Heart left ventricle (tissue), 16 donors: Measurements from ENCODE around the gene TESK1. TPM values are rescaled to one million over a fixed set of nuclear protein-coding genes. Genes with fewer than 3 reads are reported as not detected.
"Not testable (repeated sequence)": the region's sequence is repeated elsewhere in the genome, so short reads cannot be mapped to it uniquely, and the experiment has no call there.

ENCODE experiments used
- ATAC-seq, 4 donors: fragments of 200-7000 bp; cut with Tn5 transposase; one replicate each; pipeline ENCODE4 v1.9.1; 2020 to 2022; ENCODE audit warnings: moderate library complexity in 4 of 4, mild to moderate bottlenecking in 3 of 4, moderate number of reproducible peaks in 1 of 4
- DNase-seq, 5 donors: peaks; one replicate each; pipeline ENCODE4 v3.0.0-alpha.2; 2020
- H3K27ac ChIP-seq, 12 donors: fragments of 200-600 bp; sonication (generic) in 4 of 12; one replicate each; pipeline versions ENCODE4 v1.5.0 to v1.8.0; 2016 to 2022; ENCODE audit warnings: mild to moderate bottlenecking in 2 of 12
- H3K27me3 ChIP-seq, 9 donors: fragments of 200-600 bp; sonication (generic) in 2 of 9; one replicate each; pipeline versions ENCODE4 v1.5.1 to v1.8.0; 2016 to 2022; ENCODE audit warnings: mild to moderate bottlenecking in 3 of 9
- H3K36me3 ChIP-seq, 9 donors: fragments of 200-600 bp; sonication (generic) in 2 of 9; one replicate each; pipeline versions ENCODE4 v1.5.0 to v1.8.0; 2018 to 2022; ENCODE audit warnings: mild to moderate bottlenecking in 2 of 9
- H3K4me1 ChIP-seq, 12 donors: fragments of 200-600 bp; sonication (generic) in 4 of 12; one replicate each; pipeline versions ENCODE4 v1.5.0 to v1.8.0; 2016 to 2022; ENCODE audit warnings: mild to moderate bottlenecking in 3 of 12
- H3K4me3 ChIP-seq, 12 donors: fragments of 200-600 bp; sonication (generic) in 4 of 12; one replicate each; pipeline versions ENCODE4 v1.5.0 to v1.8.0; 2017 to 2022; ENCODE audit warnings: mild to moderate bottlenecking in 9 of 12, moderate library complexity in 4 of 12
- H3K9me3 ChIP-seq, 12 donors: fragments of 200-600 bp; sonication (generic) in 4 of 12; one replicate each; pipeline versions ENCODE4 v1.5.0 to v1.8.0; 2016 to 2022; ENCODE audit warnings: mild to moderate bottlenecking in 1 of 12
- CTCF ChIP-seq, 12 donors: fragments of 200-600 bp; sonication (generic) in 4 of 12; IDR thresholded peaks; one replicate each; pipeline versions ENCODE4 v1.5.0 to v1.8.0; 2018 to 2022; ENCODE audit warnings: antibody characterized with exemption in 12 of 12, mild to moderate bottlenecking in 5 of 12
- POLR2A ChIP-seq, 2 donors: fragments of 450-650 bp; IDR thresholded peaks; one replicate each; pipeline ENCODE4 v1.6.1; 2017; ENCODE audit warnings: antibody characterized with exemption in 2 of 2, mild to moderate bottlenecking in 2 of 2, moderate library complexity in 2 of 2
- WGBS, 4 donors: extraction: QIAGEN DNeasy Blood & Tissue Kit in 2 of 4; methylation state at CpG; one replicate each; pipeline versions ENCODE4 v1.1.5 to v1.1.7; 2013 to 2018; 5-methylcytosine and 5-hydroxymethylcytosine counted together
- intact Hi-C, 10 donors: fragments of 100-400 bp; cut with DNase I; formaldehyde crosslinking; loops; one replicate each; pipeline versions ENCODE4 v1.11.1 to v1.14.2; 2022
- polyA plus RNA-seq, 2 donors: library from polyadenylated mRNA; stranded (reverse); fragments of 200-250 nt; gene quantifications; one replicate each; pipeline ENCODE4 v1.2.3, GENCODE V29; 2013
- total RNA-seq, 9 donors: library from RNA; depleted of rRNA in 2 of 9; stranded (reverse); fragments of >200 nt in 2 of 9; fragmentation: NEBNext Ultra II Directional in 3 of 9; extraction: Animal tissue kit (Norgen Biotek cat#: 25700) in 3 of 9; gene quantifications; one replicate each; pipeline versions ENCODE4 v1.1.0 to v1.2.4, GENCODE V29; 2016 to 2023
- donor health status: ischemic (EF 13 %, LVEDD 7.1; RV severe dilation, severe dysfunction).
- donor health status: healthy with polysubstance abuse.
- donor health status: DM: no; HTN: yes; CAD: no.
- donor health status: DM: no; HTN: no; CAD: no.
- donor health status: ischemic (EF 25% LVEDD 6.9; RV normal size, moderate dysfunction).
- donor health status: ischemic (EF 25% LVEDD 5.7; RV mildly dilated, moderate dysfunction).
- donor health status: healthy.
- donor health status: DM: yes; HTN: yes; CAD: no.
- donor health status: ischemic (EF 35%, LVEDD 5.7; RV mildly dilated, moderate dysfunction).
- donor health status: nonischemic (EF 11% LVEDD 7.7; RV severe dilation, severe dysfunction).
- donor health status: DM: yes; HTN: yes; CAD: no.
- donor health status: PGD.
- donor health status: ischemic (EF 29% LVEDD 5.4; RV normal size, mild dysfunction).
- donor health status: nonischemic (EF 23%, LVEDD 6.1; RV moderate dilation, normal function).

TESK1 gene
- total and polyA plus RNA-seq, 11 donors = 19.8 to 47.6 (median 24.8) TPM

DNA sequence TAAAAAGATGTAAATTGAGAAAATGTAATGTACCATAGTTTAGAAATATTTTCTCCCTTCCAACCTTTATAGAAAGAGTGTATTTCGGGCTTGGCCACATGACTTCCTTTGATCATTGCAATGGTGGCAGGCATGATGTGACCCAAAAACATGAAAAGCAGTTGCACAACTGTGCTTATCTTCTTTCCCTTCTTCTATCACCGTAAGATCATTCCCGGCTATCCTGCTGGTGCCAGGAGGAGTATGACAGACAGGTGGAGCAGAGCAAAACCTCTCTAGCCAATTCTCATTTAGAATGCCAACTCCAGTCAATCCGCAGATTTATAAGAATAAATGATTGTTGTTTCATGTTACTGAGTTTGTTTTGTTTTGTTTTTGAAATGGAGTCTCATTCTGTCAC lies 10.6 kb upstream of the TESK1 start:
- intact Hi-C loops = loop anchor here in 1 of 10 donors (10.0 kb wide), 1 partner anchor 60 kb away; no protein-coding TSS in a partner anchor
- WGBS, 4 donors = 90 to 94% (median 91%) methylated on average over 4 of the region's 4 CpGs
- ATAC-seq (no peak), DNase-seq (no peak)
- H3K36me3 ChIP-seq = peaks cover 0 to 3% (median 0%) of the 10 kb centered on the region in 9 donors
- TF ChIP-seq CTCF (IDR thresholded peaks at IDR 0.05) (no peak), POLR2A (IDR thresholded peaks at IDR 0.05) (no peak)
- H3K4me1 ChIP-seq = peaks cover 0 to 5% (median 0%) of the 10 kb centered on the region in 12 donors
- no peak overlapping the region for H3K27ac ChIP-seq
- H3K27me3 ChIP-seq = no peaks in the 10 kb centered on the region
- H3K4me3 ChIP-seq = no peak overlapping the region
- peaks cover 0 to 32% (median 17%) of the 10 kb centered on the region in 12 donors for H3K9me3 ChIP-seq

DNA sequence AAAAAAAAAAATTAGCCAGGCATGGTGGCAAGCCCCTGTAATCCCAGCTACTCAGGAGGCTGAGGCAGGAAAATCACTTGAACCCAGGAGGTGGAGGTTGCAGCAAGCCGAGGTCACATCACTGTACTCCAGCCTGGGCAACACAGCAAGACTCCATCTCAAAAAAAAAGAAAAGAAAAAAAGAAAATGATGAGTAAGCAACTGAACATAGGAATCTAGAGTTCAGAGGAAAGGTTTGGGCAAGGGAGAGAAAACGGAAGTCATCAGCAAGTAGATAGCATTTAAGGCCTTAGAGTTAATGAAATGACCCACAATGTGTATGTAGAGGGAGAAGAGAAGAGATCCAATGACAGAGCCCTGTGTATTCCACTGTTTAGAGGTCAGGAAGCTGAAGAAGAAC lies 8.2 kb upstream of the TESK1 start:
- DNase-seq, H3K4me3 ChIP-seq, H3K36me3 ChIP-seq, H3K4me1 ChIP-seq, ATAC-seq, H3K27ac ChIP-seq, H3K27me3 ChIP-seq: not testable (repeated sequence)
- H3K9me3 ChIP-seq = peaks cover 0 to 29% (median 17%) of the 10 kb centered on the region in 12 donors
- WGBS, 4 donors = 90 to 96% (median 95%) methylated on average over 2 of the region's 2 CpGs
- intact Hi-C loops = loop anchor here in 1 of 10 donors (10.0 kb wide), 1 partner anchor 62 kb away; no protein-coding TSS in a partner anchor

GRCh38 chr9:35598866-35599590 lies 6.0 kb upstream of the TESK1 start:
- TF ChIP-seq CTCF (IDR thresholded peaks at IDR 0.05) = no peak
- no peak for TF ChIP-seq POLR2A (IDR thresholded peaks at IDR 0.05)
- peaks cover 0 to 8% (median under 1%) of the 10 kb centered on the region in 12 donors for H3K9me3 ChIP-seq
- H3K4me3 ChIP-seq = no peak overlapping the region
- peaks cover 0 to 2% (median 0%) of the 10 kb centered on the region in 9 donors for H3K36me3 ChIP-seq
- no peak overlapping the region for H3K27ac ChIP-seq
- no peak for DNase-seq
- H3K4me1 ChIP-seq = peaks cover 0 to 12% (median 9%) of the 10 kb centered on the region in 12 donors
- ATAC-seq = no peak
- intact Hi-C loops = loop anchor here in 1 of 10 donors (10.0 kb wide), 1 partner anchor 64 kb away; no protein-coding TSS in a partner anchor
- 80 to 94% (median 93%) methylated on average over 5 to 11 of the region's 11 CpGs for WGBS, 4 donors
- H3K27me3 ChIP-seq = no peaks in the 10 kb centered on the region

DNA sequence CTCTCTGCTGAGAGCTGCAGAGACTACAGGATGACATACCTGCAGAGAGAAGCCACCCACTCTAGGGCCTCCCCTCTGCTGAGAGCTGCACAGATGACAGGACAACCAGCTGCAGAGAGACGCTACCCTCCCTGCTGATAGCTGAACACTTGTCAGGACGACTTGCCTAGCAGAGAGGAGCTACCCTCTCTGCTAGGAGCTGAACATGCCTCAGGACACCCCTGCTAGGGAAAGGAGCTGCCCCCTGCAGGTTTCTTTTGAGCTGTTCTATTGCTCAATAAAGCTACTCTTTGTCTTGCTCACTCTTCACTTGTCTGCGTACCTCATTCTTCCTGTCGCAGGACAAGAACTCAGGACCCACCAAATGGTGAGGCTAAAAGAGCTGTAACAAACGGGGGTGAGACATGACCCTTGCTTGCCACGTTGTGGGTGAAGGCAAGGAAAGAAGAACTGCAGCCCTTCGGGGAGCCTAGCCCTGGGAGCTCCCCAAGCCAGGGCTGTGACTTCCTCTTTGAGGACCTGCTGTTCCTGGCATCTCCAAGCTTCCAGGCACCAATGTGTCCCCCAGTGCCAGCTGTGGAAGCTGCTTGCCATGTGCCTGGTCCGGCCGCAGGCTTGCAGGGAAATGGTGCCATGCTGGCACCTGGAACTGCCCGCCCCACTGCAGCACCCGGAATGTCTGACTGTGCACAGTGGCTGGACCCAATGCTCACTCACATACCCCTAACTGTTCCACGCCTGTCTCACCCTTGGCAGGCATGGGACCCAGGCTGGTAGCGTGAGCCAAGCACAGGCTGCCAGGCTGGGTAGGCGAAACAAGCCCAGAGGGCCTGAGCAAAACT lies 5.1 kb upstream of the TESK1 start:
- TF ChIP-seq POLR2A (IDR thresholded peaks at IDR 0.05) (no peak), CTCF (IDR thresholded peaks at IDR 0.05) (no peak)
- whole genome bisulfite sequencing, 4 donors = 85 to 89% (median 88%) methylated on average over 10 to 14 of the region's 14 CpGs
- intact Hi-C loops = loop anchor here in 4 of 10 donors (5.0 to 10.0 kb wide), 7 partner anchors 47 to 488 kb away; partner anchors contain the start of genes CCDC107 (in 2 of the 4), RMRP (in 2 of the 4), SIT1 (in 2 of the 4) and ATOSB (in 1 of the 4)
- no peak for DNase-seq
- Histone ChIP-seq H3K27ac (no peak overlapping the region), H3K36me3 (no peaks in the 10 kb centered on the region), H3K4me1 (peaks cover 0 to 17% (median 10%) of the 10 kb centered on the region in 12 donors), H3K4me3 (no peak overlapping the region), H3K27me3 (no peaks in the 10 kb centered on the region), H3K9me3 (no peaks in the 10 kb centered on the region)
- ATAC-seq = no peak
